ENCODE results near the gene DCAF8.
A peak's percentile ranks its signal among the peaks of the same experiment; 100 is the strongest.

The DCAF8 gene

DNA sequence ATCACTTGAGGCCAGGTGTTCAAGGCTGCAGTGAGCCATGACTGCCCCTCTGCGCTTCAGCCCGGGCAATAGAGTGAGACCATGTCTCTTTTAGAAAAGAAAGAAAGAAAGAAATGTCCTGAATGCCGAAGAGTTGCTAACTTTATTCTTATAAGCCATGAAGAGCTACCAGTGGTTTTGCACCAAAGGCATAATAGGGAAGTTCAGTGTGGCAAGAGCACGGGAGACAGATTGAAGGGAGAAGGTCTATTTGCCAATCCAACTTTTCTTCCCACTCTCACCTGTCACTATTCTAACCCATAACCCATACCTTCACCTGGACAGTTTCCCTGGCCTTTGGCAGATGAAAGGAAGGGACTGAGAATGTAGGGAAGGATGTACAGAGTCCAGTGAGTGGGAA, 61.6 kb downstream of the DCAF8 start:
- TF ChIP-seq, protein P1, sequence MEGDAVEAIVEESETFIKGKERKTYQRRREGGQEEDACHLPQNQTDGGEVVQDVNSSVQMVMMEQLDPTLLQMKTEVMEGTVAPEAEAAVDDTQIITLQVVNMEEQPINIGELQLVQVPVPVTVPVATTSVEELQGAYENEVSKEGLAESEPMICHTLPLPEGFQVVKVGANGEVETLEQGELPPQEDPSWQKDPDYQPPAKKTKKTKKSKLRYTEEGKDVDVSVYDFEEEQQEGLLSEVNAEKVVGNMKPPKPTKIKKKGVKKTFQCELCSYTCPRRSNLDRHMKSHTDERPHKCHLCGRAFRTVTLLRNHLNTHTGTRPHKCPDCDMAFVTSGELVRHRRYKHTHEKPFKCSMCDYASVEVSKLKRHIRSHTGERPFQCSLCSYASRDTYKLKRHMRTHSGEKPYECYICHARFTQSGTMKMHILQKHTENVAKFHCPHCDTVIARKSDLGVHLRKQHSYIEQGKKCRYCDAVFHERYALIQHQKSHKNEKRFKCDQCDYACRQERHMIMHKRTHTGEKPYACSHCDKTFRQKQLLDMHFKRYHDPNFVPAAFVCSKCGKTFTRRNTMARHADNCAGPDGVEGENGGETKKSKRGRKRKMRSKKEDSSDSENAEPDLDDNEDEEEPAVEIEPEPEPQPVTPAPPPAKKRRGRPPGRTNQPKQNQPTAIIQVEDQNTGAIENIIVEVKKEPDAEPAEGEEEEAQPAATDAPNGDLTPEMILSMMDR (IDR thresholded peaks at IDR 0.05; ENCODE audit: insufficient read depth, missing control alignments), result no peak
- no peak for FAIRE-seq
- no peak for DNase-seq (ENCODE audit: insufficient read length, low spot score)

DNA sequence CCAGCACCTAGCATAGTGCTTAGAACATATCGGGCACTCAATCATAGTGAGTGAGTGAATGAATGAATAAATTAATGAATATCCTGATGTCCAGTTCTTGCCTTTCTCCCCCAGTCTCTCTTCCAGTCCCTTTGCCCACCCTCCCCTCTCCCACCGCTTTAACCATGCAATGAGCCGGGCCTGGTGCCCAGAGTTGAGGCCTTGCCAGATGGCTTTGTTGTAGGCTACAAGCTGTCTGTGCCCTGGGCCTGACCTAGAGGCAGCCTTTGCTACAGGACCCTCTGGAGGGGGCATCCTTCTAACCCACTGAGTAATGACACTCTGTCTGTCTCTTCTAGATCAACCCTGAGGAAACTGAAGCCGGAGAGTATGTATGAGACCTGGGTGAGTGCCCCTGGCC, 65.1 kb downstream of the DCAF8 start:
- TF ChIP-seq, protein P1 (IDR thresholded peaks at IDR 0.05; ENCODE audit: insufficient read depth, missing control alignments), result no peak
- FAIRE-seq, result no peak

DNA sequence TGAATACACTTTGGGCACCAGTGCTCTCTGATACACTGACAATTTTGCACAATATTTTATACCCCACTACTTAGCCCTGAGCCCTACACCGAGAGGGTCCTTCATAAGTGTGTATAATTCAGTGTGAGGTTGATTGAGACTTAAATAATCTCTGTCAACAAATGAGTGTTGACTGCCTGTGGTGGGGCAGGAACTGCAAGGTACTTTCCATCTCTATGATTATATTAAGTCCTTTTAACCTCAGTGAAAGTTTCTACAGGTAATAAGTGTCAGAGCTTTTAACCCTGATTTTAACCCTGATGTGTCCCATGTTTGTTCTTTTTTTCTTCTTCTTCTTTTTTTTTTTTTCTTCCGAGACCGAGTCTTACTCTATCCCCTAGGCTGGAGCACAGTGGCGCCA, 66.2 kb downstream of the DCAF8 start:
- TF ChIP-seq, protein P1 (IDR thresholded peaks at IDR 0.05; ENCODE audit: insufficient read depth, missing control alignments), result no peak
- DNase-seq (ENCODE audit: insufficient read length, low spot score), result no peak
- no peak for FAIRE-seq

More for the DNA sequence above, 65.1 kb downstream of the DCAF8 start:
- no peak for DNase-seq (ENCODE audit: insufficient read length, low spot score)

DNA sequence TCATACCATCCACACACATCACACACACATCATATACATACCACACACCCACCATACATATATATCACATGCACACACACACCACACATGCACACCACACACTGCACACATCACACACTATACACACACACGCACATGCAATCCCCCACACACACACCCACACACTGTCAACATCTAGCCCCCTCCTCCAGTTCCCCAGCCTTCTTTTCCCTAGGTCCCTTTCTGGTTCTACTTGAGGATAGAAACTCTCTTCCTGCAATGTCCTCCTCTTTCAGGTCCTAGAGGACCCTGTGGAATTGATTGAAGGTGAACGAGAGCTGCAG, 67.7 kb downstream of the DCAF8 start:
- DNase-seq (ENCODE audit: insufficient read length, low spot score), result no peak
- no peak for FAIRE-seq
- TF ChIP-seq, protein P1 (IDR thresholded peaks at IDR 0.05; ENCODE audit: insufficient read depth, missing control alignments), result no peak

DNA sequence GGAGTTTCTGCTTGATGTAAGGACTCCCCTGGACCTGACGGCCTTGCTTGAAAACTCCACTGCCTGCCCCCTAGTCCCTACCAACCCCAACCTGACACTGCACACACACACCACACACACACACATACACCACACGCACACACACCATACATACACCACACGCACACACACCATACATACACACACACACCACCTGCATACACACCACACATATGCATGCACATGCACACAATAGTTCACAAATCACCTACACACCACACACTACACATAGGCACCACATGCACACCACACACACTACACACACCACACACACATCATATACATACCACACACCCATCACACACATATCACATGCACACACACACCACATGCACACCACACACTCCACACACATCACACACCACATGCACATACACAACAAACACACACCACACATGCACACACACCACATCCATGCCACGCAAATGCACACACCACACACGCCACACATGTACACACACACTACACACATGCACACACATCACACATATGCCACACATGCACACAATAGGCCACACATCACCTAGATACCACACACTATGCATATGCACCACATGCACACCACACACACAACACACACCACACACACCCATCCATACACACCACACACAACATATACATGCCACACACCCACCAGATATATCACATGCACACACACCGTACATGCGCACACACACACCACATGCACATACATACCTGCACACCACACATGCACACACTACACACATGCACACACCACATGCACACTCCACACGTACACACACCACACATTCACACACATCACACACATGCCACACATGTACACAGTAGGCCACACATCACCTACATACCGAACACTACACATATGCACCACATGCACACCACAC, 68.3 kb downstream of the DCAF8 start:
- no peak for DNase-seq (ENCODE audit: insufficient read length, low spot score)
- peak; percentile 84 for FAIRE-seq
- TF ChIP-seq, protein P1 (IDR thresholded peaks at IDR 0.05; ENCODE audit: insufficient read depth, missing control alignments), result no peak

DNA sequence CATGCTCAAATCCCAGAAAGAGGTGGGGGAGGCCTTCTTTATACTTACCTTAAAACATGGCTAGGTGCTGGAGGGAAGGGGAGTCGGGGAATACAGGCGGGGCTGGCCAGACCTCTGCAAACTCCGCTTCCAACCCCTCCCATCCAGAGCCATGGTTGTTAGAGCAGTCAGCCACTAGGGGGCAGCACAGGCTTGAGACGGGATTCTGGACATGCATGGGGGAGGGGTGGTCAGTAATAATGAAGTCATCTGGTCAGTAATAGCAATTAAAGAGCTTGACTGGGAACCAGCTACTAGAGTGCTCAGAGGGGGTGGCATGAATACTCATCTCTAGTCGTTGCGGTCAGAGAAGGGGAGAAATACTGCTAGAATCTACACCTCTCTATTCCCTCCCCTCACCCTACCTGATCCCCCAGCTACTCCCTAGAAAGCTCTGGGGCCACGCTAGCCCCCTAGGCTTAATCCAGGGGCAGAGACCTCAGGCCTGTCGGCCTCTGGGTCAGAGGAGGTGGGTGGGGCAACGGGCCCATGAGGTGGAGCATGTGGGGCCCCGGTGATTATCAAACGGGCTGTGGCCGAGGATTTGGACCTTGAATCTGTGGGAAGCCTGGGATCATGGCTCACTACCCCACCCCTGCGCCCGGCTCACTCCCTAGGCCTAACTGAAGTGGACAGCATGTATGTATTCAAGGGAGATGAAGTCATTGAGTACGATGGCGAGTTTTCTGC, 69.1 kb downstream of the DCAF8 start:
- TF ChIP-seq, protein P1 (IDR thresholded peaks at IDR 0.05; ENCODE audit: insufficient read depth, missing control alignments), result peak; percentile 100
- DNase-seq (ENCODE audit: insufficient read length, low spot score), result peak; percentile 67
- peak; percentile 32 for FAIRE-seq

DNA sequence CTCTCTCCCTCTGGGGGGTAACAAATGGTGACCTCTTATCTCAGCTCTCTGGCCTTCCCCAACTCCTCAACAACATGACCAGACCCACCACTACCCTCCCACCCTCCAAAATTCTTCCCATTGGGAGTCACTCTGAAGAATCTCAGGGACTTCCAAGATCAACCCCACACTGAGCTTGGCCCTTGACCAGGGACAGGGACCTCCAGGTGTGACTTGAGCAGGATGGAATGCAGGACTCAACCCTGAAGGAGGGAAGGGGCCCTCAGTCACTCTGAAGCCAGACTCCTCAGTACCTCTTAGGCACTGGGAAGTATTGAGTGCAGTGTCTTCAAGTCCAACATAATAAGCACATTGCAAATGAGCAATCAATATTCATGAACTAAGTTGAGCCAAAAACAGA, 70.1 kb downstream of the DCAF8 start:
- TF ChIP-seq, protein P1 (IDR thresholded peaks at IDR 0.05; ENCODE audit: insufficient read depth, missing control alignments), result no peak
- DNase-seq (ENCODE audit: insufficient read length, low spot score), result no peak
- no peak for FAIRE-seq

Data from D721Med (cell line).